HCT116 (cell line): ENCODE measurements around the gene USP33. TPM values are rescaled to one million over a fixed set of nuclear protein-coding genes. Genes with fewer than 3 reads are reported as not detected.

Experiments used
- ATAC-seq: fragments of 200-7000 bp; cut with Tn5 transposase; 2 replicates; pipeline ENCODE4 v1.9.1; 2020; ENCODE audit warnings: mild to moderate bottlenecking, moderate library complexity
- BruUV-seq: library from RNA; stranded (reverse); fragments of 400-500 nt; replicated peaks from 2 replicates; lab custom pipeline; 2021; lab: Mats Ljungman, UMichigan
- CTCF ChIA-PET: fragments of 300-600 bp; sonication (Branson Sonifier 250); formaldehyde crosslinking; loops from one replicate; lab custom pipeline; 2021; ENCODE audit warnings: antibody characterized with exemption; lab: Charles Lee
- POLR2A ChIA-PET: fragments of 300-600, 350-600 bp; sonication (Branson Sonifier 250); formaldehyde crosslinking; loops from one replicate; lab custom pipeline; 2021; ENCODE audit warnings: antibody characterized with exemption; lab: Charles Lee
- RAD21 ChIA-PET, 2 experiments: fragments of 300-600 bp; sonication (Branson Sonifier 250); formaldehyde crosslinking; loops; one replicate each; lab custom pipeline; 2023; ENCODE audit warnings: low total read pairs in 2 of 2; ENCODE audit not compliant: uncharacterized antibody in 2 of 2, unreplicated experiment in 2 of 2, low non-redundant PET in 1 of 2; lab: Charles Lee
- DNase-seq: peaks from one replicate; pipeline ENCODE4 v3.0.0-alpha.2; 2010; ENCODE audit warnings: low read depth, low spot score
- H2AFZ ChIP-seq: fragments of 200-600 bp; shearing (Covaris generic), sonication (generic); 2 replicates; pipeline ENCODE4 v1.6.1; 2017; ENCODE audit warnings: low read depth, mixed run types, mixed read lengths, antibody characterized with exemption, low read length; ENCODE audit not compliant: poor library complexity, severe bottlenecking
- H3K27ac ChIP-seq: 2 replicates; pipeline ENCODE4 v1.5.1; 2012; ENCODE audit warnings: low read depth, low read length
- H3K27me3 ChIP-seq: fragments of 200-600 bp; sonication (generic); 2 replicates; pipeline ENCODE4 v1.6.1; 2016; ENCODE audit warnings: mixed run types, low read length, mixed read lengths; ENCODE audit not compliant: insufficient read depth
- H3K36me3 ChIP-seq, 2 experiments: fragments of 200-500 bp in 1 of 2; fragments of 200-600 bp in 1 of 2; sonication (Bioruptor generic) in 1 of 2; sonication (generic) in 1 of 2; 2 replicates each; pipeline versions ENCODE4 v1.5.1 to v1.6.1; 2014 to 2016; ENCODE audit warnings: low read length in 2 of 2, inconsistent platforms in 1 of 2, mixed read lengths in 1 of 2, mixed run types in 1 of 2; ENCODE audit not compliant: insufficient read depth in 2 of 2, control insufficient read depth in 1 of 2
- H3K4me1 ChIP-seq, 2 experiments: fragments of 200-600 bp in 1 of 2; sonication (generic) in 1 of 2; 2 replicates each; pipeline versions ENCODE4 v1.5.1 to v1.6.1; 2012 to 2017; ENCODE audit warnings: low read length in 2 of 2, inconsistent platforms in 1 of 2, mild to moderate bottlenecking in 1 of 2, mixed read lengths in 1 of 2, mixed run types in 1 of 2, moderate library complexity in 1 of 2; ENCODE audit not compliant: insufficient read depth in 2 of 2, control insufficient read depth in 1 of 2
- H3K4me2 ChIP-seq: fragments of 200-600 bp; sonication (generic); 2 replicates; pipeline ENCODE4 v1.6.1; 2017; ENCODE audit warnings: mixed run types, low read length, mixed read lengths
- H3K4me3 ChIP-seq, 2 experiments: fragments of 200-600 bp in 1 of 2; sonication (generic) in 1 of 2; replicated peaks in 1 of 2; 2 replicates each; pipeline ENCODE4 v1.5.1; 2011 to 2016; ENCODE audit warnings: low read length in 2 of 2, control low read depth in 1 of 2, low read depth in 1 of 2, mild to moderate bottlenecking in 1 of 2, mixed read lengths in 1 of 2, mixed run types in 1 of 2
- H3K79me2 ChIP-seq: fragments of 200-600 bp; sonication (generic); 2 replicates; pipeline ENCODE4 v1.6.1; 2017; ENCODE audit warnings: mild to moderate bottlenecking, mixed run types, low read length, moderate library complexity, mixed read lengths; ENCODE audit not compliant: insufficient read depth
- H3K9ac ChIP-seq: fragments of 200-600 bp; sonication (generic); 2 replicates; pipeline ENCODE4 v1.6.1; 2016; ENCODE audit warnings: low read length, mixed read lengths
- H3K9me2 ChIP-seq: fragments of 200-600 bp; sonication (generic), shearing (Covaris generic); 2 replicates; pipeline ENCODE4 v1.6.1; 2017; ENCODE audit warnings: mixed run types, mild to moderate bottlenecking, moderate library complexity; ENCODE audit not compliant: insufficient read depth
- H3K9me3 ChIP-seq, 2 experiments: fragments of 200-500 bp in 1 of 2; fragments of 200-600 bp in 1 of 2; sonication (Bioruptor generic) in 1 of 2; sonication (generic) in 1 of 2; 2 replicates each; pipeline ENCODE4 v1.6.1; 2014 to 2017; ENCODE audit warnings: low read length in 2 of 2, mixed read lengths in 2 of 2, inconsistent platforms in 1 of 2, low read depth in 1 of 2, mild to moderate bottlenecking in 1 of 2, mixed run types in 1 of 2, moderate library complexity in 1 of 2; ENCODE audit not compliant: control insufficient read depth in 1 of 2, insufficient read depth in 1 of 2
- H4K20me1 ChIP-seq: fragments of 200-600 bp; sonication (generic), shearing (Covaris generic); 2 replicates; pipeline ENCODE4 v1.6.1; 2017; ENCODE audit warnings: mixed run types, mild to moderate bottlenecking, moderate library complexity; ENCODE audit not compliant: insufficient read depth
- ATF3 ChIP-seq: IDR thresholded peaks from 2 replicates; pipeline ENCODE4 v1.6.1; 2012
- CBX3 ChIP-seq: IDR thresholded peaks from 2 replicates; pipeline ENCODE4 v1.6.1; 2012; ENCODE audit warnings: low read depth
- CEBPB ChIP-seq: IDR thresholded peaks from 2 replicates; pipeline ENCODE4 v1.6.1; 2012; ENCODE audit warnings: low read depth
- EGR1 ChIP-seq: IDR thresholded peaks from 2 replicates; pipeline ENCODE4 v1.6.1; 2012; ENCODE audit warnings: low read depth
- EZH2 ChIP-seq: fragments of 200-600 bp; sonication (generic); IDR thresholded peaks from 2 replicates; pipeline ENCODE4 v1.6.1; 2017; ENCODE audit warnings: antibody characterized with exemption, mixed run types
- JUND ChIP-seq: IDR thresholded peaks from 2 replicates; pipeline ENCODE4 v1.6.1; 2012
- MAX ChIP-seq: IDR thresholded peaks from 2 replicates; pipeline ENCODE4 v1.6.1; 2012
- POLR2A ChIP-seq: IDR thresholded peaks from 2 replicates; pipeline ENCODE4 v1.7.0; 2011; ENCODE audit warnings: borderline replicate concordance; ENCODE audit not compliant: insufficient read depth, insufficient read length; ENCODE audit errors: extremely low read depth
- POLR2AphosphoS5 ChIP-seq: IDR thresholded peaks from 2 replicates; pipeline ENCODE4 v1.6.1; 2011; ENCODE audit warnings: mild to moderate bottlenecking, low read depth, low read length, moderate library complexity
- RAD21 ChIP-seq: IDR thresholded peaks from 2 replicates; pipeline ENCODE4 v1.6.1; 2012; ENCODE audit warnings: low read depth, mild to moderate bottlenecking
- REST ChIP-seq: IDR thresholded peaks from 2 replicates; pipeline ENCODE4 v1.6.1; 2012; ENCODE audit warnings: low read depth
- SIN3A ChIP-seq: IDR thresholded peaks from 2 replicates; pipeline ENCODE4 v1.6.1; 2012; ENCODE audit warnings: low read depth
- SP1 ChIP-seq: IDR thresholded peaks from 2 replicates; pipeline ENCODE4 v1.6.1; 2012; ENCODE audit warnings: low read depth
- ZNF274 ChIP-seq: fragments of 200-500 bp; sonication (Bioruptor generic); IDR thresholded peaks from 2 replicates; pipeline ENCODE4 v1.6.1; 2014; ENCODE audit warnings: mild to moderate bottlenecking, low read depth, low read length, inconsistent platforms
- intact Hi-C: fragments of 100-400 bp; cut with micrococcal nuclease; formaldehyde crosslinking; loops from 2 replicates; pipeline ENCODE4 v1.10.0; 2022
- total RNA-seq: library from RNA; stranded (reverse); gene quantifications from one replicate; pipeline ENCODE4 v1.2.1, GENCODE V29; 2021; ENCODE audit not compliant: unreplicated experiment

Gene USP33
- total RNA-seq, 1 experiment from 2014 or later = 46.1 TPM

- TF ChIP-seq SP1 = peak; percentile 26; the same call in 1 of the 2 replicates
- TF ChIP-seq, all 23 proteins: peak for 11
Measured at GRCh38 chr1:77779529-77780281, 20.1 kb upstream of the USP33 start, which contains the start of gene MIGA1 (continued).

GRCh38 chr1:77776007-77776700 is 16.5 kb upstream of the USP33 start:
- no peak for TF ChIP-seq POLR2AphosphoS5
- TF ChIP-seq EZH2 = no peak
- TF ChIP-seq CBX3 = no peak
- TF ChIP-seq POLR2A = no peak
- H3K9me3 ChIP-seq = no peaks in the 10 kb centered on the region
- no peaks in the 10 kb centered on the region for H3K36me3 ChIP-seq
- intact Hi-C loops = no loop called here
- peaks cover 6 to 14% of the 10 kb centered on the region in 2 experiments; a peak in 3 of 4 replicates for H3K4me1 ChIP-seq
- H3K27ac ChIP-seq = no peak overlapping the region
- no peaks in the 10 kb centered on the region for H3K27me3 ChIP-seq
- no peak overlapping the region for H3K4me2 ChIP-seq
- no peak for ATAC-seq
- ChIA-PET CTCF (no interaction called here), RAD21 (no interaction called here), POLR2A (no interaction called here)
- H4K20me1 ChIP-seq = no peaks in the 10 kb centered on the region
- H2AFZ ChIP-seq = no peak overlapping the region
- peaks cover 17% of the 10 kb centered on the region for H3K79me2 ChIP-seq
- no peak overlapping the region for H3K4me3 ChIP-seq
- no peaks in the 10 kb centered on the region for H3K9me2 ChIP-seq
- BruUV-seq = no TSS peak
- no peak for DNase-seq
- H3K9ac ChIP-seq = no peak overlapping the region

GRCh38 chr1:77768006-77768405 is 8.4 kb upstream of the USP33 start:
- no peak for ATAC-seq
- Histone ChIP-seq H3K27ac (no peak overlapping the region), H3K4me2 (no peak overlapping the region), H3K4me3 (no peak overlapping the region), H4K20me1 (no peaks in the 10 kb centered on the region), H3K9me2 (no peaks in the 10 kb centered on the region), H3K79me2 (no peaks in the 10 kb centered on the region), H3K4me1 (no peaks in the 10 kb centered on the region), H3K36me3 (no peaks in the 10 kb centered on the region), H3K27me3 (no peaks in the 10 kb centered on the region), H2AFZ (no peak overlapping the region), H3K9ac (no peak overlapping the region), H3K9me3 (no peaks in the 10 kb centered on the region)
- ChIA-PET RAD21 (no interaction called here), POLR2A (no interaction called here), CTCF (no interaction called here)
- no TSS peak for BruUV-seq
- intact Hi-C loops = no loop called here
- TF ChIP-seq SP1 (no peak), CEBPB (no peak), ATF3 (no peak), RAD21 (no peak), EZH2 (no peak), REST (no peak), POLR2A (no peak), JUND (no peak), MAX (no peak), SIN3A (no peak), EGR1 (no peak), ZNF274 (no peak)
- no peak for DNase-seq
